K562 (cell line): Measurements from ENCODE around the gene C2CD2L. TPM values are rescaled to one million over a fixed set of nuclear protein-coding genes. Genes with fewer than 3 reads are reported as not detected.

Source experiments
- DACH1 ChIP-seq: fragments of 450-650 bp; IDR thresholded peaks from 2 replicates; pipeline ENCODE4 v1.6.1; 2018; ENCODE audit not compliant: partially characterized antibody
- GABPB1 ChIP-seq: sonication (generic); formaldehyde crosslinking; IDR thresholded peaks from 2 replicates; pipeline ENCODE4 v1.8.0; 2022; ENCODE audit warnings: mild to moderate bottlenecking, missing genetic modification reagents
- HDAC1 ChIP-seq, 2 experiments: fragments of 450-650 bp; IDR thresholded peaks; 2 replicates each; pipeline ENCODE4 v1.6.1; 2016 to 2017; ENCODE audit warnings: inconsistent platforms in 1 of 2, mild to moderate bottlenecking in 1 of 2, moderate library complexity in 1 of 2
- HDAC8 ChIP-seq: fragments of 450-650 bp; IDR thresholded peaks from 2 replicates; pipeline ENCODE4 v1.6.1; 2016; ENCODE audit warnings: mild to moderate bottlenecking, missing genetic modification characterization, moderate library complexity, missing compliant biosample characterization
- HES1 ChIP-seq: fragments of 450-650 bp; IDR thresholded peaks from 2 replicates; pipeline ENCODE4 v1.6.1; 2016; ENCODE audit warnings: low read depth, mild to moderate bottlenecking, moderate library complexity
- HOXB6 ChIP-seq: fragments of 250-450 bp; sonication (Bioruptor Pico); IDR thresholded peaks from 2 replicates; pipeline ENCODE4 v1.5.1; 2022; ENCODE audit warnings: mild to moderate bottlenecking, borderline replicate concordance
- JUND ChIP-seq, 2 experiments: IDR thresholded peaks; 2 replicates in 1 of 2; 3 replicates in 1 of 2; pipeline ENCODE4 v1.6.1; 2011; ENCODE audit warnings: borderline replicate concordance in 2 of 2, low read depth in 2 of 2, low read length in 2 of 2, improper control_type of control experiment in 1 of 2, missing biosample characterization in 1 of 2, missing genetic modification characterization in 1 of 2, missing genetic modification reagents in 1 of 2
- KHSRP ChIP-seq: fragments of 450-650 bp; IDR thresholded peaks from 2 replicates; pipeline ENCODE4 v1.6.1; 2017
- PHB ChIP-seq: fragments of 250-450 bp; sonication (Bioruptor Pico); IDR thresholded peaks from 2 replicates; pipeline ENCODE4 v1.5.0; 2021
- PTBP1 ChIP-seq: fragments of 200-400 bp; formaldehyde crosslinking; IDR thresholded peaks from 2 replicates; pipeline ENCODE4 v1.6.1; 2017; ENCODE audit warnings: low read depth, low read length
- TCF7L2 ChIP-seq: fragments of 150-350 bp; IDR thresholded peaks from 2 replicates; pipeline ENCODE4 v1.6.1; 2016; ENCODE audit warnings: low read depth, mild to moderate bottlenecking, low read length, moderate library complexity
- ZC3H4 ChIP-seq: sonication (generic); formaldehyde crosslinking; IDR thresholded peaks from 2 replicates; pipeline ENCODE4 v1.9.0; 2021; ENCODE audit warnings: missing genetic modification reagents, borderline replicate concordance
- ZKSCAN3 ChIP-seq: fragments of 250-450 bp; sonication (Bioruptor Pico); IDR thresholded peaks from 2 replicates; pipeline ENCODE4 v1.4.0; 2020
- ZNF134 ChIP-seq: fragments of 250-450 bp; sonication (Bioruptor Pico); conservative IDR thresholded peaks from 2 replicates; pipeline ENCODE4 v1.4.0; 2020
- ZNF224 ChIP-seq: sonication (generic); formaldehyde crosslinking; IDR thresholded peaks from 2 replicates; pipeline ENCODE4 v1.8.0; 2022; ENCODE audit warnings: mild to moderate bottlenecking, missing genetic modification reagents
- ZNF277 ChIP-seq: fragments of 250-450 bp; sonication (Bioruptor Pico); IDR thresholded peaks from 2 replicates; pipeline ENCODE4 v1.8.0; 2022; ENCODE audit warnings: inconsistent platforms, mild to moderate bottlenecking, moderate library complexity, borderline replicate concordance
- polyA plus RNA-seq, 8 experiments: library from polyadenylated mRNA; depleted of rRNA in 4 of 8; stranded (reverse) in 5 of 8; unstranded in 3 of 8; fragments of >200 nt; fragmentation: Nextera tagmentation in 2 of 8; fragmentation: Illumina TruSeq in 1 of 8; extraction: Ambion mirVana in 2 of 8; extraction: Trizol in 1 of 8; gene quantifications; 2 replicates each; pipeline versions ENCODE4 v1.2.1 to v1.2.3, GENCODE V29; 2011 to 2014; ENCODE audit warnings: inconsistent platforms in 1 of 8, missing spikeins in 1 of 8
- total RNA-seq, 7 experiments: library from RNA; depleted of rRNA in 6 of 7; stranded (reverse); fragments of >200 nt in 6 of 7; fragmentation: Illumina TruSeq in 2 of 7; extraction: Trizol in 2 of 7; gene quantifications; 2 replicates each; pipeline versions ENCODE4 v1.2.1 to v1.2.3, GENCODE V29; 2011 to 2021; ENCODE audit warnings: low replicate concordance in 1 of 7
- TF ChIP-seq, protein P1 (sequence below): fragments of 150-350 bp; IDR thresholded peaks from 2 replicates; pipeline ENCODE4 v1.6.1; 2014; ENCODE audit warnings: low read depth, mild to moderate bottlenecking, low read length, borderline replicate concordance
- TF ChIP-seq, protein P2 (sequence below): fragments of 250-450 bp; sonication (Bioruptor Pico); IDR thresholded peaks from 2 replicates; pipeline ENCODE4 v1.4.0; 2020; ENCODE audit warnings: mild to moderate bottlenecking
- TF ChIP-seq, protein P3 (sequence below): sonication (generic); formaldehyde crosslinking; IDR thresholded peaks from 2 replicates; pipeline ENCODE4 v1.8.1; 2023; ENCODE audit warnings: mild to moderate bottlenecking, missing genetic modification reagents, moderate library complexity

Gene C2CD2L
- total and polyA plus RNA-seq, 9 of the 15 experiments (the other 6 are each of a cell fraction or from before 2014, with no cell fraction given) = 0.66 to 41.2 (median 14.8) TPM

GRCh38 chr11:119067371-119068222 is 39.5 kb upstream of the C2CD2L start, which contains the start of gene VPS11 (continued):
- TF ChIP-seq ZNF277 = no peak
- TF ChIP-seq ZKSCAN3 (CRISPR knock-in tag) = no peak
- no peak for TF ChIP-seq TCF7L2
- no peak for TF ChIP-seq ZNF224 (CRISPR knock-in tag)
- no peak for TF ChIP-seq HOXB6 (CRISPR knock-in tag)
- no peak for TF ChIP-seq ZC3H4
- TF ChIP-seq HDAC8 (tag) = no peak
- no peak for TF ChIP-seq DACH1
- TF ChIP-seq HES1 = no peak
- TF ChIP-seq HDAC1 (IDR thresholded peaks at IDR 0.05) = peak in 1 of 2 experiments; percentile 95; a peak in 2 of 4 replicates
- TF ChIP-seq ZNF134 = no peak
- TF ChIP-seq, protein P1, sequence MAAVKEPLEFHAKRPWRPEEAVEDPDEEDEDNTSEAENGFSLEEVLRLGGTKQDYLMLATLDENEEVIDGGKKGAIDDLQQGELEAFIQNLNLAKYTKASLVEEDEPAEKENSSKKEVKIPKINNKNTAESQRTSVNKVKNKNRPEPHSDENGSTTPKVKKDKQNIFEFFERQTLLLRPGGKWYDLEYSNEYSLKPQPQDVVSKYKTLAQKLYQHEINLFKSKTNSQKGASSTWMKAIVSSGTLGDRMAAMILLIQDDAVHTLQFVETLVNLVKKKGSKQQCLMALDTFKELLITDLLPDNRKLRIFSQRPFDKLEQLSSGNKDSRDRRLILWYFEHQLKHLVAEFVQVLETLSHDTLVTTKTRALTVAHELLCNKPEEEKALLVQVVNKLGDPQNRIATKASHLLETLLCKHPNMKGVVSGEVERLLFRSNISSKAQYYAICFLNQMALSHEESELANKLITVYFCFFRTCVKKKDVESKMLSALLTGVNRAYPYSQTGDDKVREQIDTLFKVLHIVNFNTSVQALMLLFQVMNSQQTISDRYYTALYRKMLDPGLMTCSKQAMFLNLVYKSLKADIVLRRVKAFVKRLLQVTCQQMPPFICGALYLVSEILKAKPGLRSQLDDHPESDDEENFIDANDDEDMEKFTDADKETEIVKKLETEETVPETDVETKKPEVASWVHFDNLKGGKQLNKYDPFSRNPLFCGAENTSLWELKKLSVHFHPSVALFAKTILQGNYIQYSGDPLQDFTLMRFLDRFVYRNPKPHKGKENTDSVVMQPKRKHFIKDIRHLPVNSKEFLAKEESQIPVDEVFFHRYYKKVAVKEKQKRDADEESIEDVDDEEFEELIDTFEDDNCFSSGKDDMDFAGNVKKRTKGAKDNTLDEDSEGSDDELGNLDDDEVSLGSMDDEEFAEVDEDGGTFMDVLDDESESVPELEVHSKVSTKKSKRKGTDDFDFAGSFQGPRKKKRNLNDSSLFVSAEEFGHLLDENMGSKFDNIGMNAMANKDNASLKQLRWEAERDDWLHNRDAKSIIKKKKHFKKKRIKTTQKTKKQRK = no peak
- TF ChIP-seq PHB (CRISPR knock-in tag) = no peak
- TF ChIP-seq, protein P2, sequence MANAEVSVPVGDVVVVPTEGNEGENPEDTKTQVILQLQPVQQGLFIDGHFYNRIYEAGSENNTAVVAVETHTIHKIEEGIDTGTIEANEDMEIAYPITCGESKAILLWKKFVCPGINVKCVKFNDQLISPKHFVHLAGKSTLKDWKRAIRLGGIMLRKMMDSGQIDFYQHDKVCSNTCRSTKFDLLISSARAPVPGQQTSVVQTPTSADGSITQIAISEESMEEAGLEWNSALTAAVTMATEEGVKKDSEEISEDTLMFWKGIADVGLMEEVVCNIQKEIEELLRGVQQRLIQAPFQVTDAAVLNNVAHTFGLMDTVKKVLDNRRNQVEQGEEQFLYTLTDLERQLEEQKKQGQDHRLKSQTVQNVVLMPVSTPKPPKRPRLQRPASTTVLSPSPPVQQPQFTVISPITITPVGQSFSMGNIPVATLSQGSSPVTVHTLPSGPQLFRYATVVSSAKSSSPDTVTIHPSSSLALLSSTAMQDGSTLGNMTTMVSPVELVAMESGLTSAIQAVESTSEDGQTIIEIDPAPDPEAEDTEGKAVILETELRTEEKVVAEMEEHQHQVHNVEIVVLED (CRISPR knock-in tag) = no peak
- TF ChIP-seq JUND (IDR thresholded peaks at IDR 0.05; ENCODE audit: borderline replicate concordance, low read depth, low read length) = peak; percentile 40; the same call in 1 of the 2 replicates
- TF ChIP-seq JUND (tag; IDR thresholded peaks at IDR 0.05; ENCODE audit: borderline replicate concordance, low read depth, low read length) = 0 out of 3 replicates have a peak, but pooled peaks have one; percentile 14
- TF ChIP-seq PTBP1 = no peak
- TF ChIP-seq KHSRP = no peak
- TF ChIP-seq GABPB1 (CRISPR knock-in tag) = peak; percentile 86
- TF ChIP-seq, protein P3, sequence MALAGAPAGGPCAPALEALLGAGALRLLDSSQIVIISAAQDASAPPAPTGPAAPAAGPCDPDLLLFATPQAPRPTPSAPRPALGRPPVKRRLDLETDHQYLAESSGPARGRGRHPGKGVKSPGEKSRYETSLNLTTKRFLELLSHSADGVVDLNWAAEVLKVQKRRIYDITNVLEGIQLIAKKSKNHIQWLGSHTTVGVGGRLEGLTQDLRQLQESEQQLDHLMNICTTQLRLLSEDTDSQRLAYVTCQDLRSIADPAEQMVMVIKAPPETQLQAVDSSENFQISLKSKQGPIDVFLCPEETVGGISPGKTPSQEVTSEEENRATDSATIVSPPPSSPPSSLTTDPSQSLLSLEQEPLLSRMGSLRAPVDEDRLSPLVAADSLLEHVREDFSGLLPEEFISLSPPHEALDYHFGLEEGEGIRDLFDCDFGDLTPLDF (CRISPR knock-in tag) = no peak
